IMR-90 (cell line): Measurements from ENCODE around the gene AKT3. TPM values are rescaled to one million over a fixed set of nuclear protein-coding genes. Genes with fewer than 3 reads are reported as not detected.

Experiments
- ATAC-seq: fragments of 200-7000 bp; cut with Tn5 transposase; 2 replicates; pipeline ENCODE4 v1.9.1; 2020; ENCODE audit warnings: low read depth, mild to moderate bottlenecking, moderate library complexity
- BruUV-seq: library from RNA; stranded (reverse); fragments of 400-500 nt; replicated peaks from 2 replicates; lab custom pipeline; 2021; lab: Mats Ljungman, UMichigan
- CTCF ChIA-PET: fragments of 300-600 bp; formaldehyde crosslinking; extraction: SDS; loops from one replicate; lab custom pipeline; 2021; ENCODE audit warnings: antibody characterized with exemption; lab: Yijun Ruan, JAX
- POLR2A ChIA-PET: fragments of 300-600 bp; sonication (Branson Sonifier 250); formaldehyde crosslinking; loops from one replicate; lab custom pipeline; 2022; ENCODE audit warnings: antibody characterized with exemption; ENCODE audit not compliant: unreplicated experiment; lab: Charles Lee
- DNase-seq: peaks from one replicate; pipeline ENCODE4 v3.0.0; 2013
- H2AFZ ChIP-seq: replicated peaks from 2 replicates; pipeline ENCODE3; 2013; ENCODE audit warnings: low read length, mild to moderate bottlenecking; ENCODE audit not compliant: poor library complexity
- H2AK5ac ChIP-seq: 2 replicates; pipeline ENCODE4 v1.6.1; 2013; ENCODE audit warnings: low read depth, low read length, inconsistent platforms
- H2AK9ac ChIP-seq: replicated peaks from 2 replicates; pipeline ENCODE3; 2013; ENCODE audit warnings: mild to moderate bottlenecking, low read depth, low read length, moderate library complexity; ENCODE audit not compliant: poor library complexity
- H2BK120ac ChIP-seq: 2 replicates; pipeline ENCODE4 v1.6.1; 2013; ENCODE audit warnings: low read depth, low read length, inconsistent platforms
- H2BK15ac ChIP-seq: 3 replicates; pipeline ENCODE4 v1.6.1; 2013; ENCODE audit warnings: low read depth, low read length, inconsistent platforms
- H2BK20ac ChIP-seq: 2 replicates; pipeline ENCODE4 v1.6.1; 2013; ENCODE audit warnings: low read depth, mild to moderate bottlenecking, inconsistent platforms, low read length, moderate library complexity
- H2BK5ac ChIP-seq: 2 replicates; pipeline ENCODE4 v1.6.1; 2013; ENCODE audit warnings: mild to moderate bottlenecking, low read depth, low read length, inconsistent platforms; ENCODE audit not compliant: poor library complexity, severe bottlenecking
- H3K14ac ChIP-seq: replicated peaks from 2 replicates; pipeline ENCODE4 v1.6.1; 2013; ENCODE audit warnings: low read depth, low read length, inconsistent platforms
- H3K18ac ChIP-seq: 2 replicates; pipeline ENCODE4 v1.6.1; 2013; ENCODE audit warnings: low read depth, low read length, control low read depth
- H3K23ac ChIP-seq: 2 replicates; pipeline ENCODE4 v1.6.1; 2013; ENCODE audit warnings: low read depth, low read length, inconsistent platforms
- H3K27ac ChIP-seq: 2 replicates; pipeline ENCODE4 v1.5.1; 2013; ENCODE audit warnings: mild to moderate bottlenecking, control low read depth, low read length; ENCODE audit not compliant: insufficient read depth
- H3K27me3 ChIP-seq: 2 replicates; pipeline ENCODE4 v1.6.1; 2013; ENCODE audit warnings: low read length; ENCODE audit not compliant: control insufficient read depth, insufficient read depth
- H3K36me3 ChIP-seq: 2 replicates; pipeline ENCODE4 v1.6.1; 2013; ENCODE audit warnings: low read length, mixed read lengths; ENCODE audit not compliant: control insufficient read depth, insufficient read depth
- H3K4ac ChIP-seq: 2 replicates; pipeline ENCODE4 v1.6.1; 2013; ENCODE audit warnings: low read depth, low read length, inconsistent platforms
- H3K4me1 ChIP-seq: 2 replicates; pipeline ENCODE4 v1.6.1; 2013; ENCODE audit warnings: low read length, mixed read lengths; ENCODE audit not compliant: control insufficient read depth, insufficient read depth
- H3K4me2 ChIP-seq: 2 replicates; pipeline ENCODE4 v1.6.1; 2013; ENCODE audit warnings: low read depth, mild to moderate bottlenecking, control low read depth, low read length, moderate library complexity
- H3K4me3 ChIP-seq: 2 replicates; pipeline ENCODE4 v1.5.1; 2013; ENCODE audit warnings: low read depth, mild to moderate bottlenecking, control low read depth, low read length, moderate library complexity; ENCODE audit not compliant: insufficient read depth
- H3K56ac ChIP-seq: 2 replicates; pipeline ENCODE4 v1.6.1; 2013; ENCODE audit warnings: low read length, inconsistent platforms; ENCODE audit not compliant: insufficient read depth; ENCODE audit errors: extremely low read depth
- H3K79me1 ChIP-seq, 2 experiments: 2 replicates each; pipeline ENCODE4 v1.6.1; 2013; ENCODE audit warnings: low read length in 2 of 2, inconsistent platforms in 1 of 2, low read depth in 1 of 2
- H3K9ac ChIP-seq: 2 replicates; pipeline ENCODE4 v1.6.1; 2013; ENCODE audit warnings: low read depth, low read length, control low read depth
- H3K9me1 ChIP-seq: 2 replicates; pipeline ENCODE4 v1.6.1; 2013; ENCODE audit warnings: low read length, inconsistent platforms; ENCODE audit not compliant: insufficient read depth
- H3K9me3 ChIP-seq: 2 replicates; pipeline ENCODE4 v1.6.1; 2013; ENCODE audit warnings: low read length; ENCODE audit not compliant: control insufficient read depth, insufficient read depth
- H4K20me1 ChIP-seq: 2 replicates; pipeline ENCODE4 v1.6.1; 2013; ENCODE audit warnings: low read length, inconsistent platforms; ENCODE audit not compliant: insufficient read depth
- H4K5ac ChIP-seq: 2 replicates; pipeline ENCODE4 v1.6.1; 2013; ENCODE audit warnings: mild to moderate bottlenecking, low read depth, low read length, control low read depth
- H4K8ac ChIP-seq, 2 experiments: 2 replicates each; pipeline ENCODE4 v1.6.1; 2013; ENCODE audit warnings: low read depth in 2 of 2, low read length in 2 of 2, control low read depth in 1 of 2, inconsistent platforms in 1 of 2
- H4K91ac ChIP-seq: 2 replicates; pipeline ENCODE4 v1.6.1; 2013; ENCODE audit warnings: low read depth, low read length, inconsistent platforms; ENCODE audit not compliant: insufficient read depth
- BHLHE40 ChIP-seq: fragments of 150-350 bp; IDR thresholded peaks from 2 replicates; pipeline ENCODE4 v1.6.1; 2016; ENCODE audit warnings: mild to moderate bottlenecking, low read depth, low read length
- CHD1 ChIP-seq: IDR thresholded peaks from 2 replicates; pipeline ENCODE4 v1.6.1; 2012; ENCODE audit warnings: low read depth, low read length, improper control_type of control experiment
- CTCF ChIP-seq: conservative IDR thresholded peaks from 2 replicates; pipeline ENCODE4 v1.5.1; 2012; ENCODE audit warnings: mild to moderate bottlenecking, low read depth, low read length, improper control_type of control experiment
- FOS ChIP-seq: fragments of 150-350 bp; IDR thresholded peaks from 2 replicates; pipeline ENCODE4 v1.6.1; 2016; ENCODE audit warnings: low read depth, low read length
- MAFK ChIP-seq: IDR thresholded peaks from 2 replicates; pipeline ENCODE4 v1.6.1; 2012; ENCODE audit warnings: low read depth, low read length, improper control_type of control experiment
- MAZ ChIP-seq: IDR thresholded peaks from 2 replicates; pipeline ENCODE4 v1.6.1; 2012; ENCODE audit warnings: low read depth, mild to moderate bottlenecking, low read length, improper control_type of control experiment, moderate library complexity, borderline replicate concordance
- MXI1 ChIP-seq: IDR thresholded peaks from 2 replicates; pipeline ENCODE4 v1.6.1; 2012; ENCODE audit warnings: low read depth, mild to moderate bottlenecking, low read length, moderate library complexity, borderline replicate concordance
- NFE2L2 ChIP-seq: fragments of 150-350 bp; IDR thresholded peaks from 2 replicates; pipeline ENCODE4 v1.6.1; 2016; ENCODE audit warnings: low read depth, mild to moderate bottlenecking, low read length
- POLR2A ChIP-seq: IDR thresholded peaks from 2 replicates; pipeline ENCODE4 v1.6.1; 2012; ENCODE audit warnings: mild to moderate bottlenecking, low read depth, low read length
- RAD21 ChIP-seq: IDR thresholded peaks from 2 replicates; pipeline ENCODE4 v1.6.1; 2012; ENCODE audit warnings: low read length, improper control_type of control experiment
- RCOR1 ChIP-seq: IDR thresholded peaks from 2 replicates; pipeline ENCODE4 v1.6.1; 2012; ENCODE audit warnings: mild to moderate bottlenecking, low read length, improper control_type of control experiment; ENCODE audit not compliant: insufficient replicate concordance
- RFX5 ChIP-seq: IDR thresholded peaks from 2 replicates; pipeline ENCODE4 v1.8.0; 2012; ENCODE audit warnings: low read depth, mild to moderate bottlenecking, low read length, moderate library complexity
- SMC3 ChIP-seq: fragments of 150-350 bp; IDR thresholded peaks from 2 replicates; pipeline ENCODE4 v1.6.1; 2016; ENCODE audit warnings: low read depth, mild to moderate bottlenecking, antibody characterized with exemption, low read length, moderate library complexity
- USF2 ChIP-seq: fragments of 150-350 bp; IDR thresholded peaks from 2 replicates; pipeline ENCODE4 v1.6.1; 2017; ENCODE audit warnings: mild to moderate bottlenecking, antibody characterized with exemption, low read length, low read depth
- dilution Hi-C: fragments of 300-500 bp; cut with HindIII; formaldehyde crosslinking; loops from one replicate; pipeline ENCODE4 v1.14.3; 2018; ENCODE audit warnings: low sequenced_read_pairs; ENCODE audit not compliant: unreplicated experiment
- in situ Hi-C: fragments of 300-500 bp; cut with MboI; formaldehyde crosslinking; loops from 3 replicates; pipeline ENCODE4 v1.14.3; 2019; ENCODE audit warnings: low sequenced_read_pairs, inconsistent platforms, mixed read lengths
- intact Hi-C: fragments of 100-400 bp; cut with micrococcal nuclease; formaldehyde crosslinking; loops from 2 replicates; pipeline ENCODE4 v1.10.0; 2022
- polyA plus RNA-seq, 3 experiments: library from polyadenylated mRNA; depleted of rRNA; stranded (reverse); fragments of >200 nt; gene quantifications; 2 replicates each; pipeline ENCODE4 v1.2.3, GENCODE V29; 2012; ENCODE audit warnings: low replicate concordance in 1 of 3
- total RNA-seq: library from RNA; depleted of rRNA; stranded (reverse); fragments of >200 nt; gene quantifications from 2 replicates; pipeline ENCODE4 v1.2.3, GENCODE V29; 2012
- TF ChIP-seq, protein P1 (sequence below): fragments of 150-350 bp; IDR thresholded peaks from 2 replicates; pipeline ENCODE4 v1.6.1; 2016; ENCODE audit warnings: low read depth, mild to moderate bottlenecking, low read length, moderate library complexity, borderline replicate concordance

The AKT3 gene
- total and polyA plus RNA-seq, 2 of the 4 experiments (the other 2 are of a cell fraction): 15.2 to 19.4 TPM

- peaks cover 2% of the 10 kb centered on the region; the same call in 1 of the 2 replicates for H4K20me1 ChIP-seq
- H3K9me1 ChIP-seq: peaks cover 3% of the 10 kb centered on the region
- no peak for TF ChIP-seq SMC3
- no peak for TF ChIP-seq RAD21
- no peak for TF ChIP-seq RCOR1
- no peak for TF ChIP-seq CTCF
- TF ChIP-seq MAZ: no peak
- TF ChIP-seq NFE2L2: no peak
- TF ChIP-seq USF2: no peak
- TF ChIP-seq RFX5: no peak
- TF ChIP-seq CHD1: no peak
- TF ChIP-seq, protein P1, sequence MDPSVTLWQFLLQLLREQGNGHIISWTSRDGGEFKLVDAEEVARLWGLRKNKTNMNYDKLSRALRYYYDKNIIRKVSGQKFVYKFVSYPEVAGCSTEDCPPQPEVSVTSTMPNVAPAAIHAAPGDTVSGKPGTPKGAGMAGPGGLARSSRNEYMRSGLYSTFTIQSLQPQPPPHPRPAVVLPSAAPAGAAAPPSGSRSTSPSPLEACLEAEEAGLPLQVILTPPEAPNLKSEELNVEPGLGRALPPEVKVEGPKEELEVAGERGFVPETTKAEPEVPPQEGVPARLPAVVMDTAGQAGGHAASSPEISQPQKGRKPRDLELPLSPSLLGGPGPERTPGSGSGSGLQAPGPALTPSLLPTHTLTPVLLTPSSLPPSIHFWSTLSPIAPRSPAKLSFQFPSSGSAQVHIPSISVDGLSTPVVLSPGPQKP: no peak
- no peak for TF ChIP-seq BHLHE40
- TF ChIP-seq POLR2A: no peak
- no peak for TF ChIP-seq MAFK
- no peak for TF ChIP-seq MXI1
- TF ChIP-seq FOS: no peak
- no TSS peak for BruUV-seq
- no peak overlapping the region for H2AK9ac ChIP-seq
- H3K36me3 ChIP-seq: peaks cover 7% of the 10 kb centered on the region
- ChIA-PET CTCF (no interaction called here), POLR2A (no interaction called here)
- no peak overlapping the region for H4K91ac ChIP-seq
- in situ Hi-C loops: no loop called here
- no peak overlapping the region for H2BK5ac ChIP-seq
- no peak for ATAC-seq
- no peak overlapping the region for H4K8ac ChIP-seq
- H3K79me1 ChIP-seq: peaks cover 0 to 9% of the 10 kb centered on the region in 2 experiments; a peak in 3 of 4 replicates
- no peak overlapping the region for H3K18ac ChIP-seq
- no peak overlapping the region for H3K9ac ChIP-seq
- H3K27me3 ChIP-seq: no peaks in the 10 kb centered on the region
- H3K14ac ChIP-seq: no peak overlapping the region
- H3K56ac ChIP-seq: no peak overlapping the region
- H2BK20ac ChIP-seq: no peak overlapping the region
- H4K5ac ChIP-seq: no peak overlapping the region
- H2BK15ac ChIP-seq: no peak overlapping the region
- dilution Hi-C loops: no loop called here
- H2AFZ ChIP-seq: no peak overlapping the region
- no peak overlapping the region for H2BK120ac ChIP-seq
- DNase-seq: no peak
- no peak overlapping the region for H3K4ac ChIP-seq
- no peak overlapping the region for H3K4me3 ChIP-seq
- intact Hi-C loops: no loop called here
- peaks cover 4% of the 10 kb centered on the region for H3K4me1 ChIP-seq
- no peak overlapping the region for H3K23ac ChIP-seq
- no peak overlapping the region for H3K27ac ChIP-seq
- peaks cover 8% of the 10 kb centered on the region for H3K9me3 ChIP-seq
- no peak overlapping the region for H3K4me2 ChIP-seq
- no peak overlapping the region for H2AK5ac ChIP-seq
These were observed 285.2 kb downstream of the AKT3 start for GRCh38 chr1:243564814-243565213.
